Gastroesophageal sphincter (tissue), 3 donors: Measurements from ENCODE around the gene KLF15.

ENCODE experiments used
- CTCF ChIP-seq, 4 experiments: fragments of 200-600 bp in 2 of 4; fragments of 450-650 bp in 2 of 4; sonication (generic) in 1 of 4; IDR thresholded peaks; one replicate each; pipeline ENCODE4 v1.5.1; 2017 to 2019; ENCODE audit warnings: antibody characterized with exemption in 4 of 4, mild to moderate bottlenecking in 2 of 4, moderate library complexity in 2 of 4
- EP300 ChIP-seq: sonication (generic); formaldehyde crosslinking; IDR thresholded peaks from one replicate; pipeline ENCODE4 v1.6.1; 2017; ENCODE audit warnings: antibody characterized with exemption, mild to moderate bottlenecking
- POLR2A ChIP-seq, 2 donors: fragments of 450-650 bp; IDR thresholded peaks; one replicate each; pipeline ENCODE4 v1.6.1; 2017; ENCODE audit warnings: antibody characterized with exemption in 2 of 2, mild to moderate bottlenecking in 2 of 2, moderate library complexity in 1 of 2
- POLR2AphosphoS5 ChIP-seq: sonication (generic); formaldehyde crosslinking; IDR thresholded peaks from one replicate; pipeline ENCODE4 v1.6.1; 2017; ENCODE audit warnings: antibody characterized with exemption

GRCh38 chr3:126358816-126359181 is 1.6 kb upstream of the KLF15 start:
- TF ChIP-seq CTCF (IDR thresholded peaks at IDR 0.05) (no peak), POLR2A (IDR thresholded peaks at IDR 0.05) (no peak), POLR2AphosphoS5 (no peak), EP300 (no peak)
